Gastroesophageal sphincter (tissue), 3 donors: ENCODE data around the gene SLC44A4.

Experiments
- CTCF ChIP-seq, 4 experiments: fragments of 200-600 bp in 2 of 4; fragments of 450-650 bp in 2 of 4; sonication (generic) in 1 of 4; IDR thresholded peaks; one replicate each; pipeline ENCODE4 v1.5.1; 2017 to 2019; ENCODE audit warnings: antibody characterized with exemption in 4 of 4, mild to moderate bottlenecking in 2 of 4, moderate library complexity in 2 of 4
- EP300 ChIP-seq: sonication (generic); formaldehyde crosslinking; IDR thresholded peaks from one replicate; pipeline ENCODE4 v1.6.1; 2017; ENCODE audit warnings: antibody characterized with exemption, mild to moderate bottlenecking
- POLR2A ChIP-seq, 2 donors: fragments of 450-650 bp; IDR thresholded peaks; one replicate each; pipeline ENCODE4 v1.6.1; 2017; ENCODE audit warnings: antibody characterized with exemption in 2 of 2, mild to moderate bottlenecking in 2 of 2, moderate library complexity in 1 of 2
- POLR2AphosphoS5 ChIP-seq: sonication (generic); formaldehyde crosslinking; IDR thresholded peaks from one replicate; pipeline ENCODE4 v1.6.1; 2017; ENCODE audit warnings: antibody characterized with exemption

- TF ChIP-seq EP300, result no peak
- TF ChIP-seq CTCF (IDR thresholded peaks at IDR 0.05), result no peak
- TF ChIP-seq POLR2A (IDR thresholded peaks at IDR 0.05), result no peak
- TF ChIP-seq POLR2AphosphoS5, result no peak
Measured at GRCh38 chr6:31911826-31912585, 33.2 kb upstream of the SLC44A4 start.
